Ishikawa (cell line): ENCODE data around the gene CYBC1.

Source experiments
- CEBPB ChIP-seq: IDR thresholded peaks from 2 replicates; pipeline ENCODE4 v1.6.1; 2012
- CREB1 ChIP-seq: IDR thresholded peaks from 2 replicates; pipeline ENCODE4 v1.6.1; 2012; ENCODE audit warnings: low read depth
- EGR1 ChIP-seq: IDR thresholded peaks from 2 replicates; pipeline ENCODE4 v1.6.1; 2012
- EP300 ChIP-seq: IDR thresholded peaks from 2 replicates; pipeline ENCODE4 v1.6.1; 2012; ENCODE audit warnings: borderline replicate concordance
- FOXM1 ChIP-seq: IDR thresholded peaks from 2 replicates; pipeline ENCODE4 v1.6.1; 2012; ENCODE audit warnings: low read depth, borderline replicate concordance
- NFIC ChIP-seq: IDR thresholded peaks from 2 replicates; pipeline ENCODE4 v1.6.1; 2012
- RAD21 ChIP-seq: IDR thresholded peaks from 2 replicates; pipeline ENCODE4 v1.6.1; 2012; ENCODE audit warnings: low read depth
- TAF1 ChIP-seq: IDR thresholded peaks from 2 replicates; pipeline ENCODE4 v1.6.1; 2012; ENCODE audit warnings: low read depth, mild to moderate bottlenecking
- TCF12 ChIP-seq: IDR thresholded peaks from 2 replicates; pipeline ENCODE4 v1.6.1; 2012; ENCODE audit warnings: low read depth
- TEAD4 ChIP-seq: IDR thresholded peaks from 2 replicates; pipeline ENCODE4 v1.6.1; 2012
- YY1 ChIP-seq: IDR thresholded peaks from 2 replicates; pipeline ENCODE4 v1.6.1; 2012; ENCODE audit warnings: low read depth
- ZBTB7A ChIP-seq: IDR thresholded peaks from 2 replicates; pipeline ENCODE4 v1.6.1; 2012; ENCODE audit warnings: low read depth
- TF ChIP-seq, protein P1 (sequence below): IDR thresholded peaks from 2 replicates; pipeline ENCODE4 v1.6.1; 2012
- TF ChIP-seq, protein P2 (sequence below): IDR thresholded peaks from 2 replicates; pipeline ENCODE4 v1.6.1; 2012; ENCODE audit warnings: low read depth, mild to moderate bottlenecking
- TF ChIP-seq, protein P3 (sequence below): IDR thresholded peaks from 2 replicates; pipeline ENCODE4 v1.6.1; 2012

CYBC1 gene

DNA sequence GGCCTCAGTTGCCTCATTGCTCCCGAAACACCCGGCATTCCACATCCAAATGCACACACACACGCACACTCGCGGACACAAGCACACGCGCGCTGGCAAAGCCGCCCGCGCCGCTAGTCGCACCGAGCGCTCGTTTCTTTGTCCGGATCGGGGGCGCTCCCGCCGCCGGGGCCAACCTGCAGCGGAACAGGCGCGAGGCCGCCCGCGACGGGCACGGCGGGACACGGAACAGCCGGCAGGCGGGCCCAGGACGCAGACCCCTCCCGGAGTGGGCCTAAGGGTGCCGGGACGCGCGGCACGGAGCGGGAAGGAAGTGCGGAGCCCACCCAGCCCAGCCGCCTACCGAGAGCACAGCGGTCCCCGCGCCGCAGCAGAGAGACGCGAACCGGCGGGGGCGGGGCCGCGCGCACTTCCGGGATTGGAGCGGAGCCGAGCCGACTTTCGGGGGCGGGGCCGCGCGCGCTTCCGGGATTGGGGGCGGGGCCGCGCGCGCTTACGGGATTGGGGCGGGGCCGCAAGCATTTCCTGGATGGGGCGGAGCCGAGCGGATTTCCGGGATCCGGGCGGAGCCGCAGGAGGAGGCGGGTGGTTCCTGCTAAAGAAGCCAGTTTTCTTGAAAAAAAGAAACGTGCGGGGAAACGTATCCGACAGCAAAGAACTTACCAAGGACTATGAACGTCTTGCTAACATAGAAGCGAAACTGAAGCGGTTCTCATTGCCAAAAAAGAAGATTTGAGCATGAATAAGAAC, at the start of gene CYBC1:
TSS of gene CYBC1 (minus strand) at position 396 of the 750 bp plus-strand sequence. CDS start 1,498 bp downstream, outside the sequence.
- TF ChIP-seq, protein P1, sequence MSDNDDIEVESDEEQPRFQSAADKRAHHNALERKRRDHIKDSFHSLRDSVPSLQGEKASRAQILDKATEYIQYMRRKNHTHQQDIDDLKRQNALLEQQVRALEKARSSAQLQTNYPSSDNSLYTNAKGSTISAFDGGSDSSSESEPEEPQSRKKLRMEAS, result no peak; the same call in none of the 2 replicates
- TF ChIP-seq EGR1 (peak; percentile 70), YY1 (peak; percentile 27; the same call in 1 of the 2 replicates), CEBPB (no peak), TEAD4 (0 out of 2 replicates have a peak, but pooled peaks have one; percentile 10), CREB1 (no peak), RAD21 (no peak; the same call in 1 of the 2 replicates), TCF12 (no peak), ZBTB7A (peak; percentile 69; the same call in 1 of the 2 replicates), FOXM1 (no peak), NFIC (0 out of 2 replicates have a peak, but pooled peaks have one; percentile 41), TAF1 (peak; percentile 36; the same call in 1 of the 2 replicates), EP300 (no peak; the same call in 1 of the 2 replicates)
- TF ChIP-seq, protein P2, sequence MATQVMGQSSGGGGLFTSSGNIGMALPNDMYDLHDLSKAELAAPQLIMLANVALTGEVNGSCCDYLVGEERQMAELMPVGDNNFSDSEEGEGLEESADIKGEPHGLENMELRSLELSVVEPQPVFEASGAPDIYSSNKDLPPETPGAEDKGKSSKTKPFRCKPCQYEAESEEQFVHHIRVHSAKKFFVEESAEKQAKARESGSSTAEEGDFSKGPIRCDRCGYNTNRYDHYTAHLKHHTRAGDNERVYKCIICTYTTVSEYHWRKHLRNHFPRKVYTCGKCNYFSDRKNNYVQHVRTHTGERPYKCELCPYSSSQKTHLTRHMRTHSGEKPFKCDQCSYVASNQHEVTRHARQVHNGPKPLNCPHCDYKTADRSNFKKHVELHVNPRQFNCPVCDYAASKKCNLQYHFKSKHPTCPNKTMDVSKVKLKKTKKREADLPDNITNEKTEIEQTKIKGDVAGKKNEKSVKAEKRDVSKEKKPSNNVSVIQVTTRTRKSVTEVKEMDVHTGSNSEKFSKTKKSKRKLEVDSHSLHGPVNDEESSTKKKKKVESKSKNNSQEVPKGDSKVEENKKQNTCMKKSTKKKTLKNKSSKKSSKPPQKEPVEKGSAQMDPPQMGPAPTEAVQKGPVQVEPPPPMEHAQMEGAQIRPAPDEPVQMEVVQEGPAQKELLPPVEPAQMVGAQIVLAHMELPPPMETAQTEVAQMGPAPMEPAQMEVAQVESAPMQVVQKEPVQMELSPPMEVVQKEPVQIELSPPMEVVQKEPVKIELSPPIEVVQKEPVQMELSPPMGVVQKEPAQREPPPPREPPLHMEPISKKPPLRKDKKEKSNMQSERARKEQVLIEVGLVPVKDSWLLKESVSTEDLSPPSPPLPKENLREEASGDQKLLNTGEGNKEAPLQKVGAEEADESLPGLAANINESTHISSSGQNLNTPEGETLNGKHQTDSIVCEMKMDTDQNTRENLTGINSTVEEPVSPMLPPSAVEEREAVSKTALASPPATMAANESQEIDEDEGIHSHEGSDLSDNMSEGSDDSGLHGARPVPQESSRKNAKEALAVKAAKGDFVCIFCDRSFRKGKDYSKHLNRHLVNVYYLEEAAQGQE, result 0 out of 2 replicates have a peak, but pooled peaks have one; percentile 3
- TF ChIP-seq, protein P3, sequence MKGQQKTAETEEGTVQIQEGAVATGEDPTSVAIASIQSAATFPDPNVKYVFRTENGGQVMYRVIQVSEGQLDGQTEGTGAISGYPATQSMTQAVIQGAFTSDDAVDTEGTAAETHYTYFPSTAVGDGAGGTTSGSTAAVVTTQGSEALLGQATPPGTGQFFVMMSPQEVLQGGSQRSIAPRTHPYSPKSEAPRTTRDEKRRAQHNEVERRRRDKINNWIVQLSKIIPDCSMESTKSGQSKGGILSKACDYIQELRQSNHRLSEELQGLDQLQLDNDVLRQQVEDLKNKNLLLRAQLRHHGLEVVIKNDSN, result no peak

DNA sequence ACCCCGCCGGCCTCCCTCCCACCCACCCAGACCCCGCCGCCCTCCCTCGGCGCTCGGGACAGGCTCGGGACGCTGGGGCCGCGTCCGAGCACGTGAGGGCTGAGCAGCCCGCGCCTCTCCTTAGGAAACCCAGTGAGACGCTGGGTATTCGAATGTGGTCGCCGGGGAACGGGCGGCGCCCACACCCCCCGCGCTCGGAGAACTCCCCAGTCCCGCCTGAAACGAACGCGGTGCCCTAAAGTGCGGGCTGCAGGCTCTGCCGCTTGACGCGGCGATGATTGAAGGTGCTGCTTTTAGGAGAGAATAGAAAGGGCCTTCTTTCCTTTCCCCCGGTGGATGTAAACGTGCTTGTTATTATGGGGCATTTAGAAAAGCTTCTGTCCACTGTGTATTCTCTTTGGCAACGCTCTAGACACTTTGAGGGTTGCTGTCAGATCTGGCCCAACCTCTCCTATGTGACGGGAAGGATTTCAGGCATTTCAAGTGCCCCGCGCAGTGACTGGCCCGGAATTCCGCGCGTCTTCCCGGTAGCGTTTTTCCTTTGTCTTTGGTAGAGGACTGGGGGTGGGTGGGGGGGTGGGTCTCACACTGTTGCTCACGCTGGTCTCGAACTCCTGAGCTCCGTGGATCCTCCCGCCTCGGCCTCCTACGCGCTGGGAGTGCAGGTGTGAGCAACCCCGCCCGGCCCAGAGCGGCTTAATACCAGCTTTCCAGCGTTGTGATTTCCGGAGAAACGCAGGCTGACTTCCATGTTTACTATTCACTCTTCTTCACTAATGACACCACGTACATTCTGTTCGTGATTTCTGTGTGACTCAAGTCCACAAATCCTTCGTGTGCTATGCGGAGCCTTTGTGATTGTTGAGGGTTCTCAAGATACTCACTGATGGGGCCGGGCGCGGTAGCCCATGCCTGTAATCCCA, 47.2 kb upstream of the CYBC1 start:
- TF ChIP-seq, protein P1, result peak; percentile 91
- TF ChIP-seq RAD21 (no peak), TCF12 (peak; percentile 23; the same call in 1 of the 2 replicates)

DNA sequence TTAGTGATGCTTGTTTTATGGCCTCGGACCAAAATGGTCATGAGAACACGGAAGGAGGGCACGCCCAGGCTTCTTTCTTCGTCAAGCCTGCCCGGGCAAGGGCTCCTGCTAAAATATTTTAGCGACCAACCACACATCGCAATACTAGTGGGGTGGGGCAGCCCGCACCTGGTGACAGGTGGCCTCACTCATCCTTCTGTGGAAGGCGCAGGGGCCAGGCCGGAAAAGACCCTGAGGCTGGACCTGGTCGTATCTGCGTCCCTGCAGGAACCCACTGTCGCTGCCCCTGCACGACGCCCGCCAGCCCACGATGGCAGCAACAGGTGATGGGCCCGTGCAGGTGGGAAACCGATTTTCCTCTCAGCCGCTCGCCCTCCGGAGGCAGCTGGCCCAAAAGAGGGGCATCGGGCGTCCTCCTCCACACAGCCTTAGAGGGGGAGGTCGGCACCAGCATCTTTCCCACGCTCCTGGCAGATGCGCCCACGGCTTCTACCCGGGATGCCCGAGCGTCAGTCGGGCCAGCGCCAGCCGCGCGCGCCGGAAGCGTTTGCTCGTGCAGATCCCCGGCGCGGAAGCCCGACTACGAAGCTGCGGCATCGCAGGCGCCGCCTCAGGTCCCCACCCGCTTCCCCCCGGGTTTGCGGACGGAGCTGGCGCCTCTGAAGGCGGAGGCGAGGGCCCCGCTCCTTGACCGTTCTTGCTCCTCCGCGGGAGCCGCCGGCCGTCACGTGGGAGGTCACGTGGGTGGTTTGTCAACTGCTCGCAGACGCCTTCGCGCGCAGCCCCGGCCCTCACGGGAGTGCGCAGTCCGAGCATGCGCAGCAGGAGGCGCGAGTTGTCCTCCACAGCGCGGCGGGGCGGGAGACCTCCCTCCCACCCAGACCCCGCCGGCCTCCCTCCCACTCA, 46.2 kb upstream of the CYBC1 start:
- peak; percentile 26; the same call in 1 of the 2 replicates for TF ChIP-seq TAF1
- no peak for TF ChIP-seq ZBTB7A
- TF ChIP-seq TCF12, result peak; percentile 37; the same call in 1 of the 2 replicates
- TF ChIP-seq, protein P2, result no peak
- no peak for TF ChIP-seq EGR1
- TF ChIP-seq, protein P1, result peak; percentile 95
- TF ChIP-seq, protein P3, result peak; percentile 97

DNA sequence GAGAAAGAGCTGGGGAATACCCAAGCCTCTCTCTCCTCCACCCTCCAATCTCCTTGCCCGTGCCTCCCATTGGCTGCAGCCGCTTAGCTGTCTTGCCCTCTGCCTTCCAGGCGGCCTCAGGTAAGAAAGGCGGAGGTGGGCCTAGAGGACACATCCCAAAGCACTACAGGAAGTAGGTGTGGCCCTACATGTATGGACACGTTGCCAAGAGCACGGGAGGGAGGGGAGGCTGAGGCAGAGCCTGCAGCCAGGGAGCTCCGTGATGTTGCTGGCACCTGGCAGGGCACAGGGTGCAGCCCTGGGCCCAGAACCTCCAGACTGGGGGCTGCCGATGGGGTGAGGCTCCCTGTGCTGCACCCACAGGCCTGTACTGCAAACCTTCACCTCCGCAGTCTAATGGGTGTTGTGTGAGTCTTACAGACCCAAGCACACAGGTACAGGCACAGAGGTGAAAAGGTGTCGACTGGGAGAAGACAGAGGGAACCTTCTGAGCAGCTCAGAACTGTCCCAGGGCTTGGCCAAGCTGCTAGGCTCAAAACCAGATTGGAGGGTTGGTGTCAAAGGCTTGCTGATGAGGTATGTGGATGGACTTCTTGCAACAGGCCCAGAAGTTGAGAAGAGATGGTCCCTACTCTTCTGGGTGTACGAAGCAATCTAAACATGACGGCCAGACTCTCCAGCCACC, 45.4 kb upstream of the CYBC1 start:
- no peak for TF ChIP-seq EGR1
- no peak for TF ChIP-seq TCF12
- TF ChIP-seq, protein P1, result no peak
- no peak for TF ChIP-seq YY1
- TF ChIP-seq NFIC, result no peak
- TF ChIP-seq CREB1, result no peak
- TF ChIP-seq FOXM1, result no peak
- TF ChIP-seq TAF1, result no peak
- TF ChIP-seq CEBPB, result no peak
- TF ChIP-seq, protein P2, result no peak
- TF ChIP-seq EP300, result no peak
- TF ChIP-seq RAD21, result no peak
- TF ChIP-seq, protein P3, result no peak
- no peak for TF ChIP-seq TEAD4
- no peak for TF ChIP-seq ZBTB7A
